H9 (cell line): Measurements from ENCODE around the gene BCAT1. TPM values are rescaled to one million over a fixed set of nuclear protein-coding genes. Genes with fewer than 3 reads are reported as not detected.

Source experiments
- DNase-seq: peaks from one replicate; pipeline ENCODE4 v3.0.0-alpha.2; 2017
- H2AFZ ChIP-seq: one replicate; pipeline ENCODE4 v1.6.1; 2013; ENCODE audit warnings: mild to moderate bottlenecking, low read length, control low read depth, moderate library complexity
- H2AK5ac ChIP-seq: 2 replicates; pipeline ENCODE4 v1.6.1; 2013; ENCODE audit warnings: low read length, control low read depth, mixed read lengths; ENCODE audit not compliant: insufficient read length
- H2BK120ac ChIP-seq: one replicate; pipeline ENCODE4 v1.6.1; 2013; ENCODE audit warnings: low read depth, mild to moderate bottlenecking, low read length, control low read depth, inconsistent platforms; ENCODE audit not compliant: poor library complexity, severe bottlenecking
- H2BK12ac ChIP-seq: 2 replicates; pipeline ENCODE4 v1.6.1; 2013; ENCODE audit warnings: low read length, control low read depth, mixed read lengths, low read depth; ENCODE audit not compliant: insufficient read length
- H2BK15ac ChIP-seq: 2 replicates; pipeline ENCODE4 v1.6.1; 2013; ENCODE audit warnings: low read depth, low read length, control low read depth
- H2BK20ac ChIP-seq: one replicate; pipeline ENCODE4 v1.6.1; 2013; ENCODE audit warnings: low read depth, mild to moderate bottlenecking, low read length, control low read depth, inconsistent platforms; ENCODE audit not compliant: poor library complexity, severe bottlenecking
- H2BK5ac ChIP-seq: 2 replicates; pipeline ENCODE4 v1.6.1; 2013; ENCODE audit warnings: low read length, control low read depth, mixed read lengths; ENCODE audit not compliant: insufficient read length
- H3K14ac ChIP-seq: 2 replicates; pipeline ENCODE4 v1.6.1; 2013; ENCODE audit warnings: low read length, control low read depth; ENCODE audit not compliant: insufficient read depth
- H3K18ac ChIP-seq: 2 replicates; pipeline ENCODE4 v1.6.1; 2013; ENCODE audit warnings: low read depth, mild to moderate bottlenecking, mixed read lengths, low read length, control low read depth; ENCODE audit not compliant: insufficient read length
- H3K23ac ChIP-seq: 2 replicates; pipeline ENCODE4 v1.6.1; 2013; ENCODE audit warnings: low read length, control low read depth, mixed read lengths, low read depth; ENCODE audit not compliant: insufficient read length
- H3K23me2 ChIP-seq: 2 replicates; pipeline ENCODE4 v1.6.1; 2013; ENCODE audit warnings: low read depth, mild to moderate bottlenecking, mixed read lengths, low read length, control low read depth; ENCODE audit not compliant: insufficient read length, poor library complexity, severe bottlenecking
- H3K27ac ChIP-seq: 2 replicates; pipeline ENCODE4 v1.5.1; 2013; ENCODE audit warnings: low read length, control low read depth, mixed read lengths, low read depth; ENCODE audit not compliant: insufficient read length
- H3K27me3 ChIP-seq: 2 replicates; pipeline ENCODE4 v1.6.1; 2013; ENCODE audit warnings: low read length, control low read depth, inconsistent platforms; ENCODE audit not compliant: insufficient read depth
- H3K4ac ChIP-seq: 2 replicates; pipeline ENCODE4 v1.6.1; 2013; ENCODE audit warnings: low read depth, mild to moderate bottlenecking, control low read depth, inconsistent platforms, low read length, moderate library complexity
- H3K4me1 ChIP-seq: 2 replicates; pipeline ENCODE4 v1.6.1; 2013; ENCODE audit warnings: low read length, control low read depth, inconsistent platforms; ENCODE audit not compliant: insufficient read depth
- H3K4me2 ChIP-seq: 2 replicates; pipeline ENCODE4 v1.6.1; 2013; ENCODE audit warnings: low read length, control low read depth, mixed read lengths; ENCODE audit not compliant: insufficient read length, insufficient read depth
- H3K56ac ChIP-seq: 2 replicates; pipeline ENCODE4 v1.6.1; 2013; ENCODE audit warnings: low read depth, mild to moderate bottlenecking, mixed read lengths, low read length, control low read depth; ENCODE audit not compliant: insufficient read length
- H3K79me1 ChIP-seq: 2 replicates; pipeline ENCODE4 v1.6.1; 2013; ENCODE audit warnings: low read depth, mild to moderate bottlenecking, moderate library complexity, low read length, control low read depth, inconsistent platforms; ENCODE audit not compliant: insufficient read depth, poor library complexity, severe bottlenecking
- H3K79me2 ChIP-seq: 2 replicates; pipeline ENCODE4 v1.6.1; 2013; ENCODE audit warnings: low read length, control low read depth, inconsistent platforms; ENCODE audit not compliant: insufficient read depth
- H3K9ac ChIP-seq: 2 replicates; pipeline ENCODE4 v1.6.1; 2013; ENCODE audit warnings: low read length, control low read depth, mixed read lengths; ENCODE audit not compliant: insufficient read length; ENCODE audit errors: extremely low read depth
- H3K9me3 ChIP-seq: one replicate; pipeline ENCODE4 v1.6.1; 2013; ENCODE audit warnings: low read depth, low read length, inconsistent platforms; ENCODE audit not compliant: control insufficient read depth
- H3T11ph ChIP-seq: one replicate; pipeline ENCODE4 v1.6.1; 2013; ENCODE audit warnings: mild to moderate bottlenecking, low read length, control low read depth, inconsistent platforms
- H4K20me1 ChIP-seq: one replicate; pipeline ENCODE4 v1.6.1; 2013; ENCODE audit not compliant: control insufficient read depth, insufficient read length, insufficient read depth
- H4K5ac ChIP-seq: 2 replicates; pipeline ENCODE4 v1.6.1; 2013; ENCODE audit warnings: low read depth, mild to moderate bottlenecking, mixed read lengths, low read length, control low read depth; ENCODE audit not compliant: insufficient read length
- H4K8ac ChIP-seq: replicated peaks from 2 replicates; pipeline ENCODE4 v1.6.1; 2013; ENCODE audit warnings: low read length, control low read depth, mixed read lengths, low read depth; ENCODE audit not compliant: insufficient read length
- H4K91ac ChIP-seq: 2 replicates; pipeline ENCODE4 v1.6.1; 2013; ENCODE audit warnings: low read depth, mild to moderate bottlenecking, moderate library complexity, mixed read lengths, low read length, control low read depth; ENCODE audit not compliant: insufficient read length
- H3K27ac Mint-ChIP-seq, 3 experiments: 2 replicates in 2 of 3; 3 replicates in 1 of 3; pipeline ENCODE4 v1.8.0; 2020 to 2021; ENCODE audit warnings: mixed read lengths in 3 of 3, mild to moderate bottlenecking in 1 of 3, moderate library complexity in 1 of 3
- H3K27me3 Mint-ChIP-seq: 2 replicates; pipeline ENCODE4 v1.8.0; 2021; ENCODE audit warnings: low read depth, mild to moderate bottlenecking, moderate library complexity, mixed read lengths
- H3K36me3 Mint-ChIP-seq, 3 experiments: 2 replicates in 2 of 3; 3 replicates in 1 of 3; pipeline ENCODE4 v1.8.0; 2020 to 2021; ENCODE audit warnings: low read depth in 3 of 3, mixed read lengths in 3 of 3; ENCODE audit not compliant: insufficient read depth in 1 of 3
- H3K4me1 Mint-ChIP-seq, 2 experiments: 2 replicates each; pipeline ENCODE4 v1.8.0; 2020; ENCODE audit warnings: mixed read lengths in 2 of 2
- H3K4me3 Mint-ChIP-seq, 2 experiments: 2 replicates in 1 of 2; 3 replicates in 1 of 2; pipeline ENCODE4 v1.8.0; 2020 to 2021; ENCODE audit warnings: mild to moderate bottlenecking in 2 of 2, mixed read lengths in 2 of 2, moderate library complexity in 1 of 2
- H3K9me3 Mint-ChIP-seq, 2 experiments: 2 replicates in 1 of 2; 3 replicates in 1 of 2; pipeline ENCODE4 v1.8.0; 2020; ENCODE audit warnings: mild to moderate bottlenecking in 2 of 2, mixed read lengths in 2 of 2, moderate library complexity in 1 of 2
- CTCF ChIP-seq: fragments of 200-600 bp; sonication (generic); conservative IDR thresholded peaks from 3 replicates; pipeline ENCODE4 v1.8.0; 2021; ENCODE audit warnings: antibody characterized with exemption, mild to moderate bottlenecking
- WGBS: extraction: QIAGEN DNeasy Blood & Tissue Kit; methylation state at CpG from one replicate; pipeline ENCODE4 v1.1.7; 2013; ENCODE audit warnings: missing lambda C conversion rate, low lambda C conversion rate, mixed read lengths; ENCODE audit not compliant: insufficient read length; ENCODE audit errors: extremely low coverage; 5-methylcytosine and 5-hydroxymethylcytosine counted together
- total RNA-seq: library from RNA; stranded (reverse); gene quantifications from 2 replicates; pipeline ENCODE4 v1.2.1, GENCODE V29; 2021

The BCAT1 gene
- total RNA-seq, 1 experiment from 2014 or later, result 244 TPM

- Histone ChIP-seq H4K5ac (no peak overlapping the region), H3K27ac (no peak overlapping the region), H3T11ph (no peak overlapping the region), H3K79me1 (peaks cover 9% of the 10 kb centered on the region), H3K9ac (no peak overlapping the region), H3K4me1 (no peaks in the 10 kb centered on the region), H3K23ac (no peak overlapping the region), H2AFZ (no peak overlapping the region), H2AK5ac (no peak overlapping the region), H2BK15ac (no peak overlapping the region), H3K56ac (no peak overlapping the region), H3K9me3 (no peaks in the 10 kb centered on the region), H3K79me2 (peaks cover 3% of the 10 kb centered on the region; the same call in 1 of the 2 replicates), H2BK20ac (no peak overlapping the region), H4K8ac (no peak overlapping the region), H3K14ac (no peak overlapping the region), H4K20me1 (no peaks in the 10 kb centered on the region), H2BK120ac (no peak overlapping the region), H4K91ac (no peak overlapping the region), H3K4ac (no peak overlapping the region), H2BK12ac (no peak overlapping the region), H3K4me2 (no peak overlapping the region), H3K23me2 (no peaks in the 10 kb centered on the region), H3K18ac (no peak overlapping the region), H3K27me3 (no peaks in the 10 kb centered on the region), H2BK5ac (no peak overlapping the region)
- Mint-ChIP-seq H3K27ac (peak overlapping the region in 2 of 3 experiments; percentile 32 to 49; a peak in 2 of 7 replicates), H3K4me3 (no peak overlapping the region), H3K36me3 (peaks cover 19 to 65% (median 35%) of the 10 kb centered on the region in 3 experiments; a peak in 6 of 7 replicates), H3K27me3 (no peaks in the 10 kb centered on the region), H3K9me3 (no peaks in the 10 kb centered on the region), H3K4me1 (peaks cover 19 to 23% of the 10 kb centered on the region in 2 experiments)
- TF ChIP-seq CTCF, result no peak
- WGBS, result no CpG with 5 or more reads among the region's 3 CpGs
- DNase-seq, result no peak
These were observed 59.5 kb downstream of the BCAT1 start for GRCh38 chr12:24889411-24889810.
